ENCODE data around the gene CWC27. TPM values are rescaled to one million over a fixed set of nuclear protein-coding genes. Genes with fewer than 3 reads are reported as not detected.

Gene CWC27
- total and polyA plus RNA-seq, 2 of the 13 experiments (the other 11 are each of a cell fraction or from before 2014, with no cell fraction given), result 21.1 to 25.7 TPM

GRCh38 chr5:65035211-65036206, 266.8 kb downstream of the CWC27 start (continued):
- TF ChIP-seq ZNF296 (CRISPR knock-in tag; conservative IDR thresholded peaks at IDR 0.05) (peak; percentile 48; the same call in 1 of the 2 replicates), ZNF335 (CRISPR knock-in tag; IDR thresholded peaks at IDR 0.05) (no peak), ASH2L (IDR thresholded peaks at IDR 0.05; ENCODE audit: insufficient read length, low read depth, low read length) (peak; percentile 69), ZNF30 (CRISPR knock-in tag; IDR thresholded peaks at IDR 0.05) (no peak), ZNF18 (CRISPR knock-in tag; IDR thresholded peaks at IDR 0.05; ENCODE audit: insufficient replicate concordance) (no peak), RBM39 (IDR thresholded peaks at IDR 0.05; ENCODE audit: low read depth, low read length, poor library complexity, severe bottlenecking) (peak; percentile 54), ZNF891 (CRISPR knock-in tag; IDR thresholded peaks at IDR 0.05) (no peak), ZNF761 (CRISPR knock-in tag; conservative IDR thresholded peaks at IDR 0.05) (no peak), BRCA1 (CRISPR knock-in tag; IDR thresholded peaks at IDR 0.05) (no peak), KLF15 (CRISPR knock-in tag; IDR thresholded peaks at IDR 0.05; ENCODE audit: borderline replicate concordance) (no peak), ZNF878 (CRISPR knock-in tag; IDR thresholded peaks at IDR 0.05) (no peak), ZFP62 (CRISPR knock-in tag; IDR thresholded peaks at IDR 0.05) (no peak), ZNF644 (CRISPR knock-in tag; IDR thresholded peaks at IDR 0.05; ENCODE audit: low read depth) (no peak), ZNF563 (CRISPR knock-in tag; IDR thresholded peaks at IDR 0.05) (0 out of 2 replicates have a peak, but pooled peaks have one; percentile 31), CEBPG (CRISPR knock-in tag; IDR thresholded peaks at IDR 0.05) (no peak), ZBTB20 (CRISPR knock-in tag; IDR thresholded peaks at IDR 0.05; ENCODE audit: borderline replicate concordance, low read depth) (no peak), ZNF788 (CRISPR knock-in tag; IDR thresholded peaks at IDR 0.05; ENCODE audit: borderline replicate concordance) (peak; percentile 78; the same call in 1 of the 2 replicates), FUBP1 (CRISPR knock-in tag; IDR thresholded peaks at IDR 0.05; ENCODE audit: borderline replicate concordance) (no peak), ZFP36 (IDR thresholded peaks at IDR 0.05; ENCODE audit: borderline replicate concordance, low read depth, low read length, partially characterized antibody) (no peak), ZMYM2 (CRISPR knock-in tag; IDR thresholded peaks at IDR 0.05) (no peak), REXO4 (CRISPR knock-in tag; IDR thresholded peaks at IDR 0.05; ENCODE audit: borderline replicate concordance) (no peak), AKAP8 (CRISPR knock-in tag; IDR thresholded peaks at IDR 0.05) (no peak), FOXK2 (IDR thresholded peaks at IDR 0.05) (no peak), ZNF496 (CRISPR knock-in tag; IDR thresholded peaks at IDR 0.05; ENCODE audit: insufficient replicate concordance) (no peak)
